GM12878 (cell line): ENCODE measurements around the gene POC5. TPM values are rescaled to one million over a fixed set of nuclear protein-coding genes. Genes with fewer than 3 reads are reported as not detected.

Experiments used
- ATAC-seq: fragments of 200-7000 bp; cut with Tn5 transposase; 3 replicates; pipeline ENCODE4 v1.9.1; 2020; ENCODE audit warnings: mild to moderate bottlenecking, moderate library complexity
- BruUV-seq: library from RNA; stranded (reverse); fragments of 400-500 nt; replicated peaks from 2 replicates; lab custom pipeline; 2021; lab: Mats Ljungman, UMichigan
- CTCF ChIA-PET: fragments of 300-600 bp; sonication (Branson Sonifier 250); formaldehyde crosslinking; extraction: SDS; loops from one replicate; lab custom pipeline; 2021; ENCODE audit warnings: inconsistent platforms; lab: Yijun Ruan, JAX
- POLR2A ChIA-PET: fragments of 350-600 bp; formaldehyde crosslinking; extraction: SDS; loops from one replicate; lab custom pipeline; 2021; ENCODE audit warnings: inconsistent platforms; lab: Charles Lee
- RAD21 ChIA-PET: fragments of 300-600 bp; sonication (Branson Sonifier 250); formaldehyde crosslinking; loops from one replicate; lab custom pipeline; 2023; ENCODE audit warnings: antibody characterized with exemption; ENCODE audit not compliant: unreplicated experiment; lab: Charles Lee
- SMC1A ChIA-PET: fragments of 300-600 bp; sonication (Branson Sonifier 250); formaldehyde crosslinking; loops from one replicate; lab custom pipeline; 2023; ENCODE audit not compliant: unreplicated experiment, uncharacterized antibody; lab: Charles Lee
- DNase-seq: peaks from one replicate; pipeline ENCODE4 v3.0.0-alpha.2; 2011; ENCODE audit warnings: low read depth, low spot score
- FAIRE-seq: peaks from 3 replicates; lab custom pipeline; 2011; peaks lifted over from hg19 to GRCh38; lab: Jason Lieb, UNC
- H2AFZ ChIP-seq: 2 replicates; pipeline ENCODE4 v1.6.0; 2011; ENCODE audit warnings: low read depth, low read length, control low read depth; ENCODE audit not compliant: control insufficient read depth
- H3K27ac ChIP-seq: 2 replicates; pipeline ENCODE4 v1.5.1; 2011; ENCODE audit warnings: control low read depth; ENCODE audit not compliant: control insufficient read depth, insufficient read depth
- H3K27me3 ChIP-seq, 2 experiments: replicated peaks in 1 of 2; 2 replicates each; pipeline versions ENCODE4 v1.6.0 to v1.6.1; 2011; ENCODE audit warnings: low read length in 1 of 2; ENCODE audit not compliant: control insufficient read depth in 2 of 2, insufficient read depth in 2 of 2
- H3K36me3 ChIP-seq, 2 experiments: 2 replicates each; pipeline ENCODE4 v1.5.1; 2011; ENCODE audit warnings: low read length in 1 of 2; ENCODE audit not compliant: control insufficient read depth in 2 of 2, insufficient read depth in 2 of 2
- H3K4me1 ChIP-seq: 2 replicates; pipeline ENCODE4 v1.6.1; 2011; ENCODE audit warnings: mild to moderate bottlenecking, low read length, moderate library complexity, mixed read lengths; ENCODE audit not compliant: control insufficient read depth, insufficient read depth
- H3K4me2 ChIP-seq: 2 replicates; pipeline ENCODE4 v1.6.0; 2011; ENCODE audit warnings: control low read depth; ENCODE audit not compliant: control insufficient read depth, insufficient read depth
- H3K4me3 ChIP-seq: fragments of 200-600 bp; sonication (generic); 2 replicates; pipeline ENCODE4 v1.5.1; 2016
- H3K79me2 ChIP-seq: 2 replicates; pipeline ENCODE4 v1.6.0; 2011; ENCODE audit warnings: low read length; ENCODE audit not compliant: control insufficient read depth, insufficient read depth
- H3K9ac ChIP-seq: 2 replicates; pipeline ENCODE4 v1.8.0; 2011; ENCODE audit warnings: low read length, control low read depth, mixed read lengths; ENCODE audit not compliant: control insufficient read depth, insufficient read depth
- H3K9me3 ChIP-seq: replicated peaks from 3 replicates; pipeline ENCODE4 v1.5.1; 2011; ENCODE audit warnings: mild to moderate bottlenecking, low read length; ENCODE audit not compliant: control insufficient read depth, insufficient read depth
- H4K20me1 ChIP-seq: 2 replicates; pipeline ENCODE4 v1.6.0; 2011; ENCODE audit not compliant: control insufficient read depth, insufficient read depth
- ASH2L ChIP-seq: fragments of 300-600, 200-600 bp; sonication (generic); IDR thresholded peaks from 2 replicates; pipeline ENCODE4 v1.6.1; 2017; ENCODE audit warnings: low read depth, mild to moderate bottlenecking, borderline replicate concordance
- BACH1 ChIP-seq: fragments of 450-650 bp; IDR thresholded peaks from 2 replicates; pipeline ENCODE4 v1.6.1; 2017; ENCODE audit warnings: mild to moderate bottlenecking, borderline replicate concordance
- CBFB ChIP-seq: IDR thresholded peaks from 2 replicates; pipeline ENCODE4 v1.6.1; 2016; ENCODE audit warnings: antibody characterized with exemption, low read depth
- CEBPZ ChIP-seq: fragments of 150-350 bp; IDR thresholded peaks from 2 replicates; pipeline ENCODE4 v1.6.1; 2016; ENCODE audit warnings: low read depth, low read length
- FOS ChIP-seq: IDR thresholded peaks from 3 replicates; pipeline ENCODE4 v1.6.1; 2011; ENCODE audit warnings: borderline replicate concordance; ENCODE audit not compliant: insufficient read length; ENCODE audit errors: extremely low read depth
- HSF1 ChIP-seq: fragments of 150-350 bp; IDR thresholded peaks from 2 replicates; pipeline ENCODE4 v1.6.1; 2014; ENCODE audit warnings: mild to moderate bottlenecking, low read depth, low read length
- IRF4 ChIP-seq: IDR thresholded peaks from 2 replicates; pipeline ENCODE4 v1.6.1; 2011; ENCODE audit warnings: low read depth, low read length
- NR2F1 ChIP-seq: fragments of 450-650 bp; conservative IDR thresholded peaks from 2 replicates; pipeline ENCODE4 v1.6.1; 2017; ENCODE audit warnings: mild to moderate bottlenecking
- SUPT20H ChIP-seq: IDR thresholded peaks from 2 replicates; pipeline ENCODE4 v1.6.1; 2011; ENCODE audit warnings: low read depth, mild to moderate bottlenecking, low read length, moderate library complexity, borderline replicate concordance; ENCODE audit not compliant: control insufficient read depth
- ZBTB4 ChIP-seq: fragments of 450-650 bp; formaldehyde crosslinking; IDR thresholded peaks from 2 replicates; pipeline ENCODE4 v1.4.0; 2022; ENCODE audit warnings: mild to moderate bottlenecking, moderate library complexity
- WGBS: methylation state at CpG from one replicate; pipeline ENCODE4 v1.1.6; 2016; ENCODE audit warnings: low lambda C conversion rate; ENCODE audit not compliant: insufficient replicate concordance, insufficient coverage; ENCODE audit errors: missing lambda C conversion rate; 5-methylcytosine and 5-hydroxymethylcytosine counted together
- in situ Hi-C: fragments of 300-500 bp; cut with MboI; formaldehyde crosslinking; loops from 9 replicates; pipeline ENCODE4 v1.14.3; 2018; ENCODE audit warnings: mixed read lengths
- intact Hi-C: fragments of 100-400 bp; cut with micrococcal nuclease; formaldehyde crosslinking; loops from one replicate; pipeline ENCODE4 v1.14.2; 2022; ENCODE audit not compliant: unreplicated experiment
- polyA plus RNA-seq, 11 experiments: library from polyadenylated mRNA; depleted of rRNA in 4 of 11; unstranded in 6 of 11; stranded (reverse) in 5 of 11; fragments of >200 nt; fragmentation: Nextera tagmentation in 4 of 11; fragmentation: Illumina TruSeq in 1 of 11; extraction: Ambion mirVana in 4 of 11; extraction: Trizol in 1 of 11; gene quantifications; 1 replicate in 1 of 11; 2 replicates in 10 of 11; pipeline versions ENCODE4 v1.2.1 to v1.2.3, GENCODE V29; 2011 to 2016; ENCODE audit warnings: inconsistent platforms in 2 of 11, missing spikeins in 2 of 11, low read depth in 1 of 11
- total RNA-seq, 4 experiments: library from RNA; depleted of rRNA in 3 of 4; stranded (reverse); fragments of >200 nt in 3 of 4; fragmentation: Illumina TruSeq in 1 of 4; extraction: Trizol in 1 of 4; gene quantifications; 2 replicates each; pipeline versions ENCODE4 v1.2.1 to v1.2.3, GENCODE V29; 2013 to 2021

The POC5 gene
- total and polyA plus RNA-seq, 10 of the 15 experiments (the other 5 are each of a cell fraction or from before 2014, with no cell fraction given): 13.1 to 25.6 (median 21.8) TPM

GRCh38 chr5:75733767-75734166 lies 16.5 kb upstream of the POC5 start:
- no peak for ATAC-seq
- Histone ChIP-seq H4K20me1 (no peaks in the 10 kb centered on the region), H2AFZ (no peak overlapping the region), H3K4me2 (no peak overlapping the region), H3K9me3 (no peaks in the 10 kb centered on the region), H3K4me3 (no peak overlapping the region), H3K27me3 (no peaks in the 10 kb centered on the region), H3K9ac (no peak overlapping the region), H3K79me2 (no peaks in the 10 kb centered on the region), H3K36me3 (no peaks in the 10 kb centered on the region), H3K27ac (no peak overlapping the region), H3K4me1 (no peaks in the 10 kb centered on the region)
- BruUV-seq: no TSS peak
- TF ChIP-seq CEBPZ (no peak), FOS (no peak), BACH1 (no peak), ASH2L (no peak), ZBTB4 (CRISPR knock-in tag) (no peak), SUPT20H (no peak), HSF1 (no peak), NR2F1 (no peak), CBFB (no peak), IRF4 (no peak)
- 96% methylated on average over 1 of the region's 1 CpG for WGBS
- ChIA-PET CTCF (interaction anchor here (4.1 kb wide), 1 partner anchor 442 kb away, joined by 43 read pairs; no protein-coding TSS in a partner anchor), SMC1A (no interaction called here), POLR2A (no interaction called here), RAD21 (interaction anchor here (1.5 kb wide), 1 partner anchor 441 kb away, joined by 3 read pairs; no protein-coding TSS in a partner anchor)
- FAIRE-seq: no peak
- no peak for DNase-seq
- intact Hi-C loops: loop anchor here (10.0 kb wide), 2 partner anchors 151 to 341 kb away; no protein-coding TSS in a partner anchor
- in situ Hi-C loops: loop anchor here (10.0 kb wide), 1 partner anchor 441 kb away; no protein-coding TSS in a partner anchor
